ENCODE measurements around the gene HOXA1.

Gene HOXA1

DNA sequence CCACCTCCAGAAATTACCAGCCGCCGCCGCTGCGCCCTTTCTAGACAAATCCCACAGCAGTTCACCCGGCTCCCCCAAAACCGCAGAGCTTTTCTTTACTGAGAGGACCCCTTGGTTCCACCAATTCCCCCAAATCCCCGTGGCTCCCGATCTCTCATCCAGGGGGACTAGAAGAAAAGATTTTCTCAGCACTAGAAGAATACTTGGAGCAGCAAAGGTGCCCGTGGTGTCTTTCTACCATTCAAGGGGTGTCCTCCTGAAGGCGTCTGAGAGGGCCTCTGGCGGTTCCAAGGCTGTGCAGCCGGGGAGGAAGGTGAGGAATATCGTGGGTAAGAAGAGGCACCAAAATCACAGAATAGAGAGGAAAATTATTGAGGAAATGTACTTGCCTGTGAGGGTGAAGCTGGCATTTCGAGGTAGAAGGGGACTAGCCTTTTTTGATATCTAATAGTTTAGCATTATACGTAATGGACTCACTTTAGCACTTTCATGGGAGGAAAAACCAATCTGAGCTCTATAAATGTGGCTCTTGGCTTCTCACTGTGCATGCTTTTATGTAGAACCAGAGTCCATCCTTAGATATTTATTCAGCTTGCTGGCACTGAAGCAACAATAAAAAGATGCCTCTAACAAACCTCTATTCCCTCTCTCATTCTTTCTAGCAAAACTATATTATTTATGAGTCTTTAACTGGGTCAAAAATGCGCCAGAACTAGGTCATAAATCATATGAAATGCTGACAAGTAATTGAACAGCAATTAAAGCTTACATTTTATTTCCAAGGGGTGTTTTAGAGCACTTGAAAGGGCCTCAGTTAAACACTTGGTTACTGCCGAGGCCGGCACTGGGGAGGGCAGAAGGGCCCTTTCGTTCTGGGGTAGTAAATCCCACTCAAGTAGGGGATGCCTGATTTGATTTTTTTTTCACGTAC, 20.5 kb upstream of the HOXA1 start:
- no peak for DNase-seq

DNA sequence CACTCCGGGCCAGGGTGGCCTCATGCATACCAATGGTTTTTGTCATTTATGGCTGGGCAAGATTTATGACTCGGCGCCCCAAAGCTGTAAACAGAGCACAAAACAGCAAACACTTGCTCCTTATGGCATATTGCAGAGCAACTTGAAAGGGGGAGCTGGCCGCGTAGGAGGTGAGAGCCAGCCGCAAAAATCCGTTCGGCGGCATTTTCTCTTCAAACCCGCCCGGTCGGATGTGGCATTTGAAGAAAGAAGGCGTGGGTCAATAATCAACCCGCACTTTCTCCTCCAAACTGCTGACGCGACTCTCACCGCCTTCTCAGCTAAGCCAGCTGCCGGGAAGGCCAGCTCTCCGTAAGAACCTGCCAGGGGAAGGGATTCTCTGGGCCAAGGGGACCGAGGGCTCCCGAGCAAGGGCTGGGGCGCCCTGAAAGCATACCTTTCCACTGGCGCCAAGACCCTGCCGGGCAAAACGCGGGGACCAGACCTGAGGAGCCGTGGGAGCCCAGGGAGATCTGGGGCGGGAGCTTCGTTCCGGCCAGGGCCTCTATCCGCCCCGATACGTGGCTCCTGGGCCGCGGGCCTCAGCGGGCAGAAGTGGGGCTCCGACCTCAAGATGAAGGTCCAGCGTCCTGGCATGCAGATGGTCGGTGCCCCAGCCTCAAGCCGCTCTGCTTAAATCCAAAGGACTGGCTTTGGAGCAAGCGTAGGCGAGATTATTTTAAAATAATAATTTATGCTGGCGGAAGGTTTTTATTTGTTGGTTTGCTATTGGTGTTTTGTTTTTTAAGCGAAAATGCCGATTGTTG, 19.6 kb upstream of the HOXA1 start:
- no peak for DNase-seq

DNA sequence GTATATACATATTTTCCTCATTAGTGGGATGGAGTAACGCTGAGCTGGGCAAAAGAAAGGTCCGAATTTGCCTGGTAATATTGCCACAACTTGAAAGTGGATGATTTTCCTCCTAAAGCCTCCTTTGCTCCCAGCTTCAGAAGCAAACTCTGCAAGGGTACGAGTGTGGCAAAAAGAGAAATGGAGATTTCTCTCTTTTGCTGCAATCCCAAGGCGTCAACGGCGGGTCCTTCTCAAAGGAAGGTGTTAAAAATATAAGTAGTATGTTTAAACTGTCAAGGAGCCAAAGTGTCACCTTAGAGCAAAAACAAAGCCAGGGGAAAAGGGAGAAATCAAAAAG, 19.1 kb upstream of the HOXA1 start:
- DNase-seq: no peak

DNA sequence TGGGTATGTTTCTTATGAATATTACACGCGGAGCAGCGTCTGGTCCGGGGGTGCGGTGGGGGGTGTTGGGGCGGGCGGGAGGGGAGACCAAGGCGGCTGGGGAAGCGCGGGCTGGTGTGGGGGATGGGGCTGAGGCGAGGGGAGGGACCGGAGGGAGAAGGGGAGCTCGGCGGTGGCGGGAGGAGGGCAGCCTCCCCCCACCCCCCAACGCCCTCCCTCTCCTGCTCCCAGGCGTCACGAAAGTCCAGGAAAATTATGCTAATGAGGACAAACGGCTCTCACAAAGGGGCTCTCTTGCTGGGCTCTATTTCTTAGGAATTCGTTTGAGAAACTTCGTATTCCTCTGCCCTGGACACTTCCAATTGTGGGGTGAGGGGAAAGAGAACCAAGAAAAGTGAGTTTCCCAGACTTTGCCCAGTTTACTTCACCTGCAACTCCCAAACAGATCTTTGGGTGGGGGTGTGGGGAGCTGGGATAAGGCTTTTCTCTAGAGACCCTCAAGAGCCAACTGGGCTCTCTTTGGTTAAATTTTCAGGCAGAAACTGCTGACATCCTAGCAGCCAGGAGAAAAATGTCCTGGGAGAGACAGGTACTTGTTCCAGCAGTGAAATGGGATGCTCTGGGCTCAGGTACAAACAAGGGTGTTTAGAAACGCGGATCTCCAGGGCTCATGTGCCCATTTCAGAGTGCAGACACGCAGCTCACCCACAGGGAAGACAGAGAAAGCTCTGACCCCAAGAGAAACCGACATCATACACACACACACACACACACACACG, 18.4 kb upstream of the HOXA1 start:
- no peak for DNase-seq

DNA sequence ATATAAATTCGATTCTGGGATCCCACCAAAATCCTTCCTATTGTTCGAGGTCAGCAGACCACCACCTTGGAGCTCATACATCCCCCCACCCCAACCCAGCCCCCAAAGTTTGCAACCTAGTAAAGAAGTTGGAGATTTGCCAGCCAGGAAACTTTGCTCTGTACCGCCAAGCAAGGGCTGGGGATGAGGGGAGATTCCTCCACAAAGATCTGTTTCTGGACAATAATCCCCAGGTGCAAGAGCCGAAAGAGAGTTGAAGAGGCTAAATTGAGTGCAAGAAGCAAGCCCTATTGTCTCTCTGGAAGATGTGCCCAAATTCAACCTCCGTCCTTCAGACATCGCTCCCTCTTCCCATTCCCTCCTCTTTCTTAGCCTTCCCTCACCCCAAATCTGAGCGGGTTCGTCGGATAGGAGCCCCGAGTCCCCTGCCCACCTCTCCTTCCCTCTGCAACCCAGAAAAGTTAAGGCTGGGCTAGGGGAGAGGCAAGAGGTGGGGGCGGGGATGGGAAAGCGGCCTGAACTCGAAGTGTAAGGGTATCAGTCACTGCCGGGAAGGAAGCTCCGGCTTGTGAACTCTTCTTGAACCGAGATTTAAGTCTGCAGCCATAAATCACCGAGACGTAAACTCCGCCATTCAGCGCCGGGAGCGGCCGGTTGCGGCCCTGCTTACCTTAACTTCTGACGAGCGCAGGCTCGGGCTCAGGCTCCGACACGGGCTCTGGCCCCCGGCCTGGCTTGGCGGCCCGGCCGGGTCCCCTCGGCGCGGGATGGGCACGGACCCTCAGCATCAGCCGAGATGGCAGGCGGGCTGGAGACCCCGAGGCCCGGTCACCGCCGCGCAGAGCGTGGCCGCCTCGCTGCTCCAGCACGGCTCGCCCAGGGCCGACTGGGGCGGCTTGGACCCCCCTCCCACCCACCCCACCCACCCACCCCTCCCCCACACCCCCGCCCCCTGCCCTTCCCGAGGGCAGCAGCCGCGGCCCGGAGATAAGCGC, 17.5 kb upstream of the HOXA1 start:
- no peak for DNase-seq

DNA sequence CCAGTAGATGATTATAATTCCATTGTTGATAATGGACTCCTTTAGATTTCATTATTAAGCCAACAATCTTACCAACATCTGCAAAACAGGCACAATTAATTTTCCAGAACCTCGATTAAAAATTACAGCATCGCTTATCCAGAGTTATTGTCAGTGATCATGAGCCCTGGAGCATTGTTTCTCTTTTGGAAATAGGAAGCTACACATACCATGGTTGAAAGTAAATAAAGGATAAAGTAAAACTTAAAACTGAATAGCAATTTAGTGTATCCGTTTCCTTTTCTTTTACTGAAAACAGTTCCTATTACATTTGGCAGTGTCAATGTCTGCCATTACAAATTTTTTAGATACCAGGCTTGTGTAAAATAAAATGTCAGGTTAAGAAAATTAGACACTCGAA, 16.6 kb upstream of the HOXA1 start:
- DNase-seq: no peak

DNA sequence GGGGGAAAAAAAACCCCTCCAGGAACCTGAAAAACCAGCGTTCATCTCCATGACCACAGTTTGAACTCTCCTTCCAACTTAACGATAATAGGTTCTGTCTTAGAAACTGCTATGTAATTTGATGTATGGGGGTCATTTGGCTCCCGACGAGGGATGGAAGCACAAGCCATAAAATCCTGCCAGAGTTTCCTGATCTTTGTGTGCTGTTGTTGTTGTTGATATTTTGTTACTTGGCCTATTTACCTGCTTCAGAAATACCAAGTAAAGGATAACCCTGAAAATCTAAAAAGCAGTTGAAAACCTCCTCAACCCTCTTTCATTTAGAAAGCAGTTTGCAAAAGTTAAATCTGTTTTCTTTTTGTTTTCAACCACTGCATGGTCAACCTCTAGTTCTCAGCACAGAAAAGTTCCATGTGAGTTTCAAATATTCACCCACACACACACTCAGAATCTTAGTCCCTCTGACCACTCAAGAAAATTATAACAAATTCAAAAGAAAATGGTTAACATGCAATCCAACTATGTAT, 16.0 kb upstream of the HOXA1 start:
- DNase-seq: no peak

DNA sequence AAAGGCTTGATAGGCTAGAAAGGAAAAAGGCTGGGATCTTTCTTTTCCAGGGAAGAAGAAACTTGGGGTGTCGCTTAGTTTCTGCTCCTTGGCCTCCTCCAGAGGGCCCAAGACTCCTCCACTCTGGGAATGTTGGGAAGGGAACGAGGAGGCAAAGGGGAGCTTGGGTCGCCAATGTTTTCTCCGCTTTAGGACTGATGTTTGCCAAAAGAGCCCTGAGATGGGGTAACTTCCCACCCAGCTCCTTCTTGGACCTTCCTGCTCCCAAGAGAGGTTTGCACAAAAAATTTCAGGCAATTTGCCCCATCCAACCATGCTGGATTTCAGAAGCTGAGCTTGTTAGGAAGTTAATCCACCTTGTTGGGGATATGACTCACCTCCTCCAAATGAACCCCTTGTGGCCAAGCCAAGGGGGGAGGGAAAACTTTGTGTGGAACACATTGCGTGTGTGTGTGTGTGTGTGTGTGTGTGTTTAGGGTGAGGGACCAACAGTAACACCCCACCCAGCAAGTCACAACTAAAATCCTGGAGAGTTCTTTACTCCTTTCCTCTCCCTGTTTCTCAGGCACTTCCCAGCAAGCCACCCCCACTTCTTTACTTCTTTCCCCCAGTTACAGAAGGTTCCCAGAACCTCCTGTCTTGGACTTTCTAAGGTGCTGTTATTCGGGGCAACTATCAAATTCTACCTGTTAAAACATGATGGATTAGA, 15.4 kb upstream of the HOXA1 start:
- no peak for DNase-seq

DNA sequence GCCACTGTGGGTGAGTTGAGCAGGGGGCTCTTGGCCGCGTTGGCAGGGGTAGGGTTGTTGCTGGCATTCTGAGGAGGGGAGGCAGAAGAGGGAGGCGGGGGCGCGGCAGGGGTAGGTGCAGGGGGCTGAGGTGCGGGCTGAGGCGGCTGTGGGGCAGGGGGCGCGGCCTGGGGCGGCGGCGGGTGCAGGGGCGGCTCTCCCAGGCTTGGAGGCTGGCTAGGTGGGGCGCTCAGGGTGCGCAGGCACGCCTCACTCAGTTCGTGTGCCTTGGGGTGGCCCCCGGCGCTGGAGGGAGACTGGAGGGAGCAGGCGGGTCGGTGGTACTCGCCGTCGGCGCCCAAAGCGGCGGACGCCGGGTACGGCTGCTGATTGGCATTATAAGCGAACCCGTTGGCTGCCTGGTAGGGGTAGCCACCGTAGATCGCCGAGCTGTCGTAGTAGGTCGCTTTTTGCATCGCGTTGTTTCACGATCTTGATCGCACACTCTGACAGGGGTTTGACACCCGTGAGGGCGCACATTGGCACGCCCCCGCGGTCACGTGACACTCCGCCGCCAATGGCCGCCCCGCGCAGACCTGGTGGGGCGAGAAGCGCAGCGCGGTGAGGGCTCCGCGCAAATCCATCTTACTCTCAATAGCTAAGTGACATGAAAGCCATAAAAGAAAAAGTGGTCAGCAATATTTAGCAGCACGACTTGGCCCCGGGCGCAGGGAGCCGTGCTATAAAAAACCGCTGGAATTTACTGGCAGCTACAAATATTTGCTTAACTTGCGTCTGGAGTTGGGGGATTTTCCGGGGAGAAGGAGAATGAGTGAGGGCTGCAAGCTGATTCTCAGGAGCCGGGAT, 14.6 kb upstream of the HOXA1 start:
- DNase-seq: no peak

DNA sequence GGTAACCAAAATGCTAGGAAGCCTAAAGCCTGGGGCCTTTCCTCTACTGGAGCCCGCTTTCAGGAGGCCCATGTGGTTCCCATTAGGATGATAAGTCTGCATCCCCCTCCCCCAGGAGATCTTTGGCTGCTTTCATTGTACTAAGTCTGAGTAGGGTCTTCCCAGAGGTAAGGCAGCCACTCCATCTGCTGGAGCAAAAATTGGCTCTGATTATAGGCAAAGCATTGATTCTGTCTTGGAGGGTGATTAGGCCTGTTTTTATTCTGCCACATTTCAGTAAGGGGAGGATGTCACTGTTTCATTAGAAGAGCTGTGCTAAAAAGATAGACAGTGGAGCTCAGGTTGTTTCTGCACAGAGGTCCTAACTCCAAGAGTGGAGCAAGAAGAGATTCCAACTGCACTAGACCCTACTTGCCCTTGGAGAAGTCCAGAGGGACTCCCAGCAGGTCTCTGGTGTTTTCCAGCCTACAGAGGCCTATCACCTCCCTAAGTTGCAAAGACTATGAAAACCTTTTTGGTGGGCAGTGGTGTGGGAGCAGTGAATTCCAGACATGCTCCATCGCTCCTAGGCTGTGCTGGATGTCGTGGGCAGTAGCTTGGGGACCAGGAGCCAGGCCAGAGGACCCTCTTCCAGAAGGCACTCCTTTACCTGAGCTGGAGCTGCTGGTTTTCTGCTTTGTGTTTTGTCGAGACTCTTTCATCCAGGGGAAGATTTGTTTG, 13.8 kb upstream of the HOXA1 start:
- DNase-seq: no peak

DNA sequence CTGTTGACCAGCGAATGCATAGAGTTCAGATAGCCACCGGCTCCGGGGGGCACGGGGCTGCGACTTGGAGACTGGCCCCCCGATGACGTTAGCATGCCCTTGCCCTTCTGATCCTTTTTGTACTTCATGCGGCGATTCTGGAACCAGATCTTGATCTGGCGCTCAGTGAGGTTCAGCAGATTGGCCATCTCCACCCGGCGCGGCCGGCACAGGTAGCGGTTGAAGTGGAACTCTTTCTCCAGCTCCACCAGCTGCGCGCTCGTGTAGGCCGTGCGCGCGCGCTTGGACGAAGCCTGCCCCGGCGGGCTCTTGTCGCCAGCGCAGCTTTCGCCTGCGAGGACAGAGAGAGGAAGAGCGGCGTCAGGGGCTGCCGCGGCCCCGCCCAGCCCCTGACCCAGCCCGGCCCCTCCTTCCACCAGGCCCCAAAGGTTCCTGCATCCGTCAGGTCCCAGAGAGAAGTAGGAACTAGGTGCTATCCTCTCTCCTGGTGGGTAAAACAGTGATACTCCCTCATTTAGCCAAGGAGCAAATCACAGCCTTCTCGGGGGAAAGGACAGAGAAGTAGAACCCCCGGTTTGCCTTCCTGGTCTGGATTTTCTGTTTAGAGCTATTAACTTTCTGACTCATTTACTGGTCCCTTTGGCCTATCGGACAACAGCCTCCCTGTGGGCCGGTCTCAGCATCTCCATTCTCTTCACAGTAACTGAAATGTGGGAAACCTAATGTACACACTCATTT, 12.8 kb upstream of the HOXA1 start:
- no peak for DNase-seq

DNA sequence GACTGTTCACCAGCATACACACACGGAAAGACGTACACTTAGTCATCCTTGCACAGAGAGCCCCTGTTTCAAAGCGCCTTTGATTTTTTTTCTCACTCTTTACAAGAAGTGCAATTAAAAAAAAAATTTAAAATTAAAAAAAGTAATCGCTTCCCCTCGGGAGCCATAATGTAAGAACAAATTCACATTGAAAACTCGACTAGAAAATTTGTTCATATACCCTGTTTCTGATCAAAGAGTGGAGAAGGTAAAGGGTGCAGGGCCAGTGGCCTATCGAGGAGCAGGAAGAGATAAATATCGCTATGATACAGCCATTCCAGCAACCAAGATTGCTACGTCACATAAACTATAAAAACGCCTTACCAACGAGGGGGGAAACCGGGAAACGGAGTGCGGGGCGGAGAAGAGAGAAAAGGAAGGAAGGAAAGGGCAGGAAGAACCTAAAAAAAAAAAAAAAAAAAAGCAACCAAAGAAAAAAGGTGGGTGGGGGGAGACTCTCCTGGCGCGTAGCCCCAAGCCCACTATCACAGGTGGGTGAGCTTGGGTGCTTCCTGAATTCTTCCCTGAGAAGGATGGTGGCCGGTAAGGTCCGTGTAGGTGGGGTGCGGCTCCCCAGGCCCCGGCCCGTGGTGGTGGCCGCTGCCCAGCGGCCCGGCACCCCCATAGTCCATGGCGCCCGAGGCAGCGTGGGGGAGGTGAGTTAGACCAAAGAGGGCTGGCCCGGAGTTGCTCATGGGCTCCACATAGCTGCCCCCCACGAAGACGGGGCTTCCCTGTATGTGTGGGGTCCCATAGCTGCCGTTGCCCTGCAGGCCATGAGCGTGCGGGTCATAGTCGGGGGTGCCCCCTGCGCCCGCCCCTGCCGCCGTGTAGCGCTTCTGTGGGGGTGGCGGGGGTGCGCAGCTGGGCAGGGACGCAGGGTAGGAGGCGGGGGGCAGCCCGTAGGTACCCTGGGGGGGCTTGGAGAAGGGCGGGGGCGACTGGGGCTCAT, 11.9 kb upstream of the HOXA1 start:
- no peak for DNase-seq

DNA sequence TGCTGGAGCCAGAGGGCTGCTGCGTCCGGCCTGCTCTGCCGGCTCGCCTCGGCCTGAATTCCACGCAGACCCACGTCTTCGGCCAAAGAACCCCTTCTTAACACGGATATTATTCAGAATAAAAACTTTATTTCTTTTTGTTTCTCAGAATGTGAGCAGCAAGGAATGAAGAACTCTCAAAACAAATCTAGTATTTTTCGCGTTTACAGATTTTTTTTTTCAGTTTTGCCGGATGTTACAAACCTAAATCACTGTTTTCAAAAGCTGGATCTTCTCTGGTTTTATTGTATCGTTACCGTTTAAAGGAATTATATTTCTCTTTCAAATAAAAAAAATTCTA, 11.1 kb upstream of the HOXA1 start:
- no peak for DNase-seq

DNA sequence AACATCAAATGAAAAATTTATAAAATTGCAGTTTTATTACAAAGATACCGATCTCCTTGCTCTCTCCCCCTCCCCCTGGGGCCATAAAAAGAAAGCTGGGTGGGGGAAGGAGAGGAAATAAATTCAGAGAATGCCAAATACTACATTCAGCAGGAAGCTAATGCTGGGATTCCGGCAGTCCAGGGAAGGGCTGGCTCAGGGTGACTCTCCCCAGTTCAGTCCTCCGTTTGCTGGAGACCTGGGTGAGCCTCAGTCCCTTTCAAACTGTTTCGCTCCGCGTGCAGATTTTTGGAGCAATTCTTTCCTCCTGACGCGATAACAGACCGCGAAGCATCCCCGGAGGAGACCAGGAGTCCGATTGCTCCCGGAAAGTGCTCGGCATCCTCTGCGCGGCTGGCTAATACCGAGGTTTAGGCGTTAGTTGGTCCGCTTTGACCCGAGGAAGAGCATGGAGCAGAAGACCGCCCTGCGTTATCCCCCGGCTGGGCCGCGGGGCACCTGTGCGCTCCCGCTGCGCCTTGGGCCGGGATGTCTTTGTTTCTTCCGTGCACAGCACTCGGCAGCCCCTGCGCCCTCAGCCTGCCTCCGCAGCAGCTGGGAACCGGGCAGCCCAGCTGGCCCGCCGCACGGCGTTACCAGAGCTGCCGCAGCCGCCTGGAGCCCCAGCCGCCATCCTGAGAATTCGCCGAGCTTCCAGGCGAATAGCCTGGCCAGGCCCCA, 10.5 kb upstream of the HOXA1 start:
- no peak for DNase-seq

DNA sequence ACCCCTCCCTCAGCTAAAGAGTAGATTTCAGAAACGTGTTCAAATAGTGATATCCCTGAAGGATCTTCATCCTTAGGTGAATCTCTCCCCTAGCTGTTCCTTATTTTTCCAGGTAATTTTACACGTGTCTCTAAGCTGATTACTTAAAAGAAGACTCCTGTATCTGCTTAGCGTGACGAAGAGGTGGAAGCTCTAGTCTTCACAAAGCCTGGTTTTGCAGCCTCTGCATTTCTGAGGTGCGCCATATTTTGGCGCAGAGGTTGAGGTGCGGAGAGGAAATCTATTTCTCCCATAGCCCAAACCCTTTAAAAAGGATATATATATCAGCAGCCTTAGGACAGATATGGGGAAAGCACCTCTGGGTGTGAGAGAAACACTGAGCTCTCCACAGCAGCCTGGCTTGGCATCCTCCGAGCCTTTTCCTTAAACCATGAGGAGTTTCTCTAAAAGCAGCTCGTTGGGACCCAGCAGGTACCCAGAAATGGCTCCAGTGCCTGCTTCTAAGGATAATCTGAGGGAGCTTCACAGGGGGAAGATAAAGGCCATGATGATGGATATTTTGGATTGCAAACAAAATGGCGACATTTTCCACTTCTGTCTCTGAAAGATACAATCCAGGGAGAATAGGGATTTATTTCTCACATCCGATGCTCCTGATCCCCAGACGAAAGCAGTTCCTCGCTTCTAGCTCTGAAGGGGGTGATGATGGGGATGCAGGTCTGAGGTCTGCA, 9.7 kb upstream of the HOXA1 start:
- no peak for DNase-seq

DNA sequence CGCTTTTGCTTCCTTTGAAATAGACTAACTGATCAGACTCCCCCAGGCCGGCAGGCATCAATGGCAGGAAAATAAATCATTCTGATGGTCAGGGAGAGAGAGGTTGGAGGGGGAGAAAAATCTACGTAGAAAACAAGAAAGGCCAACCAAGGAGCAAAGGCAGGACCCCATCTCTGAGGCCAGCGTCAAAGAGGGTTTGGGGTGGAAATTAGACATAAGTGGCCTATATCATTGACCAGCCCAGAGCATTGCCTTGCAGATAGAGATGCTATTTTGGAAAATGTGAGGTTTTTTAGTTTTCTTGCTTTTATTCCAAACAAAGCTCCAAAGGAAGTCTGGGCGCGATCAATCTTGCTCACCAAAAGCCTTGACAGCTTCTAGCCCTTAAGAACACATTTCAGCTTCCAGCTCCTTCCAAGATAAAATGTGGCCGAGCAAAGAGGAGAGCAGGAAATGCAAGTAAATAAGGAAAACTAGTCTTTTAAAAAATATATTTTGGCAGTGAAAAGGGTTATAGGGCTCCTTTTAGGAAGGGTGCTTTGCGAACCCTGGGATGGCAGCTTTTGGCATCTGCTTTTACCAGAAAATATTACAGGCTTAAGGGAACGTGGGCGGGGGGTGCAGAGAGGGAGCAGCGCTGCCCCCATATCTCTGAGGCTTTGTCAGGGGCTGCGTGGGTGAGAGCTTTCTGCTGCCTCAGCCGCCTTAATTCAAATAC, 8.7 kb upstream of the HOXA1 start:
- no peak for DNase-seq

All from NCI-H526 treated with DMSO at 0.1 percent for 48 hours (cell line).